ENCODE measurements around the gene GSE1. TPM values are rescaled to one million over a fixed set of nuclear protein-coding genes. Genes with fewer than 3 reads are reported as not detected.

The GSE1 gene
- polyA plus RNA-seq, 1 donor (not counting 4 experiments of a cell fraction or from before 2014, with no cell fraction given), result 5.0 TPM

DNA sequence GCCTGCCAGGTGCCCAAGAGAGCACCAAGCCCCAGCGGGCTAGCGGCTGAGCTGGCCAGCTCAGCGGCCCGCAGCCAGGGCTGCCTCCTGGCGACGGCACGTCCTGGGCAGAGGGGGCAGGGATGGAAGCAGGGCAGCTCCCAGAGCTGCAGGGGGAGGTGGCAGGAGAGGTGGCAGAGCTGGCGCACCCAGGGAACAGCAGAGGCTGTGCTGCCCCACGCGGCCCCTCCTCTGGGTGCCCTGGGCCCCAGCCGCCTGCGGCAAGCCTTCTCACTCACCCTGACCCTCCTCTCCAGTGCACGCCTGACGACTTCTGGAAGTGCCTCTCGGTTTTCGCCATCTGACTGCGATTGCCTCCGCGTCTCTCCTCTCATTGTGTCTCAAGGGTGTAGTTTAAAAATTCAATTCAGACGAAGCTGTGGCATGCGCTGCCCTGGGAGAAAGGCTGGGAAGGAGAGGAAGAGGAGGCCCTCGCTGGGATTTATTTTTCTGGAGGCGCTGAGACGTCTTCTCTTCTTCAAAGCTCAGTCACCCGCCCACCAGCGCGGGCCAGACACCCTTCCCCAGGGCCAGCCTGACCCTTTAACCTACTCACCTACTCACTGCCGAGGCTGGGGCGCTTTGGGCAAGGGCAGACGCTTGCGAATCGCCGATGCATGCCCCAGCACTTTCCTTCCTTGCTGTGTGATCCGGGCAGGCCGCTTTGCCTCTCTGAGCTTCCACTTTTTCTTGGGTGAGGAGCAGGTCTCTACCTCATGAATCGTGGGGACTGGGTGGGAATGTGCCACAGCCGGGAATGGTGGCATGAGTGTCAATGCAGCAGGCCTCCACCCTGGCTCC, 24.9 kb downstream of the GSE1 start:
- no peak overlapping the region for H3K9ac ChIP-seq (ENCODE audit: control insufficient read depth, extremely low read depth, insufficient read depth, low read length)
- no peak overlapping the region for H2AFZ ChIP-seq (ENCODE audit: control insufficient read depth, low read length)
- no peaks in the 10 kb centered on the region for H3K9me3 ChIP-seq (ENCODE audit: control insufficient read depth, low read depth, low read length)
- DNase-seq (ENCODE audit: low read depth, low spot score) (no peak), FAIRE-seq (no peak)
- no peak overlapping the region for H3K4me3 ChIP-seq (ENCODE audit: control insufficient read depth in 2 of 3, extremely low read depth in 1 of 3, insufficient read depth in 2 of 3, low read depth in 1 of 3, low read length in 3 of 3)
- peaks cover 2% of the 10 kb centered on the region for H4K20me1 ChIP-seq (ENCODE audit: control insufficient read depth, extremely low read depth, insufficient read depth, low read length)
- H3K4me1 ChIP-seq (ENCODE audit: control insufficient read depth, extremely low read depth, insufficient read depth, low read length), result peaks cover 26% of the 10 kb centered on the region
- no peaks in the 10 kb centered on the region for H3K79me2 ChIP-seq (ENCODE audit: control insufficient read depth, insufficient read depth, low read length)
- H3K9me1 ChIP-seq (ENCODE audit: control insufficient read depth, extremely low read depth, insufficient read depth, low read length), result no peaks in the 10 kb centered on the region
- peaks cover 0 to 3% of the 10 kb centered on the region in 2 experiments for H3K36me3 ChIP-seq (ENCODE audit: control insufficient read depth in 2 of 2, extremely low read depth in 1 of 2, insufficient read depth in 2 of 2, low read length in 2 of 2)
- H3K27me3 ChIP-seq (ENCODE audit: control insufficient read depth, extremely low read depth, insufficient read depth, low read length), result peaks cover 18% of the 10 kb centered on the region
- dilution Hi-C loops (cut with MboI; ENCODE audit: extremely low pct_ligation_motif_present, low sequenced_read_pairs), result no loop called here
- no peak overlapping the region for H3K4me2 ChIP-seq (ENCODE audit: control insufficient read depth, extremely low read depth, insufficient read depth, low read depth, low read length)
- H3K27ac ChIP-seq (ENCODE audit: control insufficient read depth, insufficient read depth, low read length), result no peak overlapping the region
- TF ChIP-seq, protein P1, sequence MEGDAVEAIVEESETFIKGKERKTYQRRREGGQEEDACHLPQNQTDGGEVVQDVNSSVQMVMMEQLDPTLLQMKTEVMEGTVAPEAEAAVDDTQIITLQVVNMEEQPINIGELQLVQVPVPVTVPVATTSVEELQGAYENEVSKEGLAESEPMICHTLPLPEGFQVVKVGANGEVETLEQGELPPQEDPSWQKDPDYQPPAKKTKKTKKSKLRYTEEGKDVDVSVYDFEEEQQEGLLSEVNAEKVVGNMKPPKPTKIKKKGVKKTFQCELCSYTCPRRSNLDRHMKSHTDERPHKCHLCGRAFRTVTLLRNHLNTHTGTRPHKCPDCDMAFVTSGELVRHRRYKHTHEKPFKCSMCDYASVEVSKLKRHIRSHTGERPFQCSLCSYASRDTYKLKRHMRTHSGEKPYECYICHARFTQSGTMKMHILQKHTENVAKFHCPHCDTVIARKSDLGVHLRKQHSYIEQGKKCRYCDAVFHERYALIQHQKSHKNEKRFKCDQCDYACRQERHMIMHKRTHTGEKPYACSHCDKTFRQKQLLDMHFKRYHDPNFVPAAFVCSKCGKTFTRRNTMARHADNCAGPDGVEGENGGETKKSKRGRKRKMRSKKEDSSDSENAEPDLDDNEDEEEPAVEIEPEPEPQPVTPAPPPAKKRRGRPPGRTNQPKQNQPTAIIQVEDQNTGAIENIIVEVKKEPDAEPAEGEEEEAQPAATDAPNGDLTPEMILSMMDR (optimal IDR thresholded peaks at IDR 0.05 in 1 of 3, IDR thresholded peaks at IDR 0.05 in 1 of 3, conservative IDR thresholded peaks at IDR 0.05 in 1 of 3; ENCODE audit: extremely low read depth in 1 of 3, insufficient read depth in 2 of 3, low read length in 3 of 3), result no peak
- TF ChIP-seq EZH2 (IDR thresholded peaks at IDR 0.05; ENCODE audit: low read length), result no peak

GRCh38 chr16:85638695-85639409, 25.7 kb downstream of the GSE1 start:
- Histone ChIP-seq H3K9ac (ENCODE audit: control insufficient read depth, extremely low read depth, insufficient read depth, low read length) (no peak overlapping the region), H3K36me3 (ENCODE audit: control insufficient read depth in 2 of 2, extremely low read depth in 1 of 2, insufficient read depth in 2 of 2, low read length in 2 of 2) (peaks cover 0 to 3% of the 10 kb centered on the region in 2 experiments), H4K20me1 (ENCODE audit: control insufficient read depth, extremely low read depth, insufficient read depth, low read length) (peaks cover 2% of the 10 kb centered on the region), H3K9me1 (ENCODE audit: control insufficient read depth, extremely low read depth, insufficient read depth, low read length) (no peaks in the 10 kb centered on the region), H3K27ac (ENCODE audit: control insufficient read depth, insufficient read depth, low read length) (no peak overlapping the region), H3K4me1 (ENCODE audit: control insufficient read depth, extremely low read depth, insufficient read depth, low read length) (peaks cover 26% of the 10 kb centered on the region), H3K9me3 (ENCODE audit: control insufficient read depth, low read depth, low read length) (no peaks in the 10 kb centered on the region), H3K79me2 (ENCODE audit: control insufficient read depth, insufficient read depth, low read length) (no peaks in the 10 kb centered on the region), H3K4me3 (ENCODE audit: control insufficient read depth in 2 of 3, extremely low read depth in 1 of 3, insufficient read depth in 2 of 3, low read depth in 1 of 3, low read length in 3 of 3) (no peak overlapping the region), H3K4me2 (ENCODE audit: control insufficient read depth, extremely low read depth, insufficient read depth, low read depth, low read length) (no peak overlapping the region), H3K27me3 (ENCODE audit: control insufficient read depth, extremely low read depth, insufficient read depth, low read length) (peaks cover 18% of the 10 kb centered on the region), H2AFZ (ENCODE audit: control insufficient read depth, low read length) (no peak overlapping the region)
- no peak for FAIRE-seq
- no peak for DNase-seq (ENCODE audit: low read depth, low spot score)
- dilution Hi-C loops (cut with MboI; ENCODE audit: extremely low pct_ligation_motif_present, low sequenced_read_pairs), result no loop called here
- TF ChIP-seq EZH2 (IDR thresholded peaks at IDR 0.05; ENCODE audit: low read length), result no peak
- TF ChIP-seq, protein P1 (optimal IDR thresholded peaks at IDR 0.05 in 1 of 3, IDR thresholded peaks at IDR 0.05 in 1 of 3, conservative IDR thresholded peaks at IDR 0.05 in 1 of 3; ENCODE audit: extremely low read depth in 1 of 3, insufficient read depth in 2 of 3, low read length in 3 of 3), result no peak

All from keratinocyte (primary cell).